Mesendoderm (in vitro differentiated cells): ENCODE measurements around the gene GNAT2.

Experiments
- DNase-seq: peaks from one replicate; pipeline ENCODE4 v3.0.0; 2013
- H2AK5ac ChIP-seq: 2 replicates; pipeline ENCODE4 v1.6.1; 2013; ENCODE audit warnings: low read length, inconsistent platforms
- H2BK120ac ChIP-seq: 2 replicates; pipeline ENCODE4 v1.6.1; 2013; ENCODE audit warnings: low read depth, mild to moderate bottlenecking, low read length, moderate library complexity, mixed read lengths
- H2BK15ac ChIP-seq: replicated peaks from 2 replicates; pipeline ENCODE4 v1.6.1; 2013; ENCODE audit warnings: low read depth, mild to moderate bottlenecking, moderate library complexity
- H2BK5ac ChIP-seq: 2 replicates; pipeline ENCODE4 v1.6.1; 2013; ENCODE audit warnings: low read length, inconsistent platforms
- H3K18ac ChIP-seq: 2 replicates; pipeline ENCODE4 v1.6.1; 2013; ENCODE audit warnings: mild to moderate bottlenecking, low read length, mixed read lengths
- H3K23ac ChIP-seq: one replicate; pipeline ENCODE4 v1.6.1; 2013; ENCODE audit warnings: low read length
- H3K27ac ChIP-seq: 2 replicates; pipeline ENCODE4 v1.5.1; 2013; ENCODE audit warnings: low read depth, mild to moderate bottlenecking, inconsistent platforms, low read length, moderate library complexity
- H3K27me3 ChIP-seq: 2 replicates; pipeline ENCODE4 v1.6.1; 2013; ENCODE audit warnings: low read length, control low read depth, mild to moderate bottlenecking, inconsistent platforms; ENCODE audit not compliant: insufficient read depth, poor library complexity
- H3K36me3 ChIP-seq: 2 replicates; pipeline ENCODE4 v1.6.1; 2013; ENCODE audit warnings: low read length, inconsistent platforms; ENCODE audit not compliant: control insufficient read depth, insufficient read depth
- H3K4ac ChIP-seq: one replicate; pipeline ENCODE4 v1.6.1; 2013; ENCODE audit warnings: low read depth, mild to moderate bottlenecking, low read length, moderate library complexity
- H3K4me1 ChIP-seq: 2 replicates; pipeline ENCODE4 v1.6.1; 2013; ENCODE audit warnings: low read depth, low read length, inconsistent platforms; ENCODE audit not compliant: control insufficient read depth
- H3K4me2 ChIP-seq: 2 replicates; pipeline ENCODE4 v1.6.1; 2013; ENCODE audit warnings: low read length
- H3K4me3 ChIP-seq: 2 replicates; pipeline ENCODE4 v1.5.1; 2013; ENCODE audit warnings: mild to moderate bottlenecking, low read length
- H3K56ac ChIP-seq: one replicate; pipeline ENCODE4 v1.6.1; 2013; ENCODE audit warnings: low read length
- H3K79me1 ChIP-seq: 2 replicates; pipeline ENCODE4 v1.6.1; 2013; ENCODE audit warnings: low read length, inconsistent platforms
- H3K79me2 ChIP-seq: 2 replicates; pipeline ENCODE4 v1.6.1; 2013; ENCODE audit warnings: mild to moderate bottlenecking, low read length; ENCODE audit not compliant: control insufficient read depth, insufficient read depth
- H3K9ac ChIP-seq: 2 replicates; pipeline ENCODE4 v1.6.1; 2013; ENCODE audit warnings: low read length, inconsistent platforms
- H4K5ac ChIP-seq: one replicate; pipeline ENCODE4 v1.6.1; 2013; ENCODE audit warnings: low read length
- H4K8ac ChIP-seq: one replicate; pipeline ENCODE4 v1.6.1; 2013; ENCODE audit warnings: low read depth, mild to moderate bottlenecking, control low read depth, low read length, moderate library complexity
- WGBS: extraction: QIAGEN DNeasy Blood & Tissue Kit; methylation state at CpG from one replicate; pipeline ENCODE4 v1.1.7; 2013; ENCODE audit warnings: low lambda C conversion rate, missing lambda C conversion rate; ENCODE audit not compliant: insufficient coverage; ENCODE audit errors: extremely low coverage; 5-methylcytosine and 5-hydroxymethylcytosine counted together

Gene GNAT2

DNA sequence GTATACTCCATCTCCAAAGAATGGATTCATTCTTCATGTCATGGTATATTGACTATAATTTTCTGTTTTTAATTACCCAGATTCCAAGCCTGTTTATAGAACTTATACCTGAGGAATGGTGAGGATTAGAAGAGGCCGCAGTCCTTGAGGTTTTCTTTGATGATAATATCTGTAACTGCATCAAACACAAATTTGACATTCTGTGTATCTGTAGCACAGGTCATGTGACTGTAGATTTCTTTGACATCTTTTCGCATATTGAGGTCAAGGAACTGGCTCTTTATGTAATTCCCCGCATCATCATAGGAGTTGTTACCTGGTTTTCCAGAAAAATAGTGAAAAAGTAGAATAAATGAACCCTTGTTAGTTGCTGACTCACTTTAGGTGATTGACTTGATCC lies 16.2 kb downstream of the GNAT2 start:
- no peak overlapping the region for H3K4me2 ChIP-seq
- no peak overlapping the region for H2AK5ac ChIP-seq
- no peak overlapping the region for H2BK15ac ChIP-seq
- H4K5ac ChIP-seq = no peak overlapping the region
- no peaks in the 10 kb centered on the region for H3K79me1 ChIP-seq
- H2BK120ac ChIP-seq = no peak overlapping the region
- H3K56ac ChIP-seq = no peak overlapping the region
- no peaks in the 10 kb centered on the region for H3K79me2 ChIP-seq
- no peak overlapping the region for H3K23ac ChIP-seq
- H3K27me3 ChIP-seq = no peaks in the 10 kb centered on the region
- no peak overlapping the region for H3K4me3 ChIP-seq
- H3K18ac ChIP-seq = no peak overlapping the region
- H3K36me3 ChIP-seq = no peaks in the 10 kb centered on the region
- no peak overlapping the region for H3K4ac ChIP-seq
- WGBS = no CpG with 5 or more reads among the region's 3 CpGs
- no peak overlapping the region for H3K9ac ChIP-seq
- no peak overlapping the region for H2BK5ac ChIP-seq
- no peak overlapping the region for H4K8ac ChIP-seq
- DNase-seq = no peak
- no peaks in the 10 kb centered on the region for H3K4me1 ChIP-seq
- H3K27ac ChIP-seq = no peak overlapping the region

DNA sequence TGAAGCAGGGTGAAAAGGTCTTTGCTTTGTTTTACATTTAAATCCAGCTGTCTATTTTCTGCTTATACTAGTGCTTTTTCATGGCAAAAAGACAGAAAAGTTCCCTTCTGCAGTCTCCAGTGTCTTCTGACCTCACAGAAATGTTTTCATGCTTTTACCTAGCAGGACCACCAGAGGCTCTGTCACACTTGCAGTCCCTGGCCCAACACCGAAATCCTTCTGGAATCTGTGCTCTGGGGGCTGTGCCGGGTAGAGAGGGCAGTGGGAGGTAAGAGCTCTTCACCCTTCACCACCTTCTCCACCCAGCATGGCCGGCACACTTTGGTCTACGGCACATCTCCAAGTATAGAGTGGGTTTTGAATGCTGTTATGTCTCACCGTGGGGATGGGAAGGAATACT lies 20.8 kb downstream of the GNAT2 start:
- H3K79me2 ChIP-seq = no peaks in the 10 kb centered on the region
- DNase-seq = peak; percentile 82
- H3K56ac ChIP-seq = no peak overlapping the region
- no peak overlapping the region for H2BK15ac ChIP-seq
- H3K4ac ChIP-seq = no peak overlapping the region
- no peak overlapping the region for H3K27ac ChIP-seq
- no peaks in the 10 kb centered on the region for H3K79me1 ChIP-seq
- no peaks in the 10 kb centered on the region for H3K4me1 ChIP-seq
- no peak overlapping the region for H2AK5ac ChIP-seq
- no peak overlapping the region for H3K23ac ChIP-seq
- no CpG with 5 or more reads among the region's 5 CpGs for WGBS
- H3K9ac ChIP-seq = no peak overlapping the region
- no peak overlapping the region for H3K18ac ChIP-seq
- H2BK120ac ChIP-seq = no peak overlapping the region
- H3K27me3 ChIP-seq = no peaks in the 10 kb centered on the region
- H3K36me3 ChIP-seq = no peaks in the 10 kb centered on the region
- no peak overlapping the region for H2BK5ac ChIP-seq
- H4K8ac ChIP-seq = no peak overlapping the region
- no peak overlapping the region for H4K5ac ChIP-seq
- H3K4me2 ChIP-seq = no peak overlapping the region
- no peak overlapping the region for H3K4me3 ChIP-seq

DNA sequence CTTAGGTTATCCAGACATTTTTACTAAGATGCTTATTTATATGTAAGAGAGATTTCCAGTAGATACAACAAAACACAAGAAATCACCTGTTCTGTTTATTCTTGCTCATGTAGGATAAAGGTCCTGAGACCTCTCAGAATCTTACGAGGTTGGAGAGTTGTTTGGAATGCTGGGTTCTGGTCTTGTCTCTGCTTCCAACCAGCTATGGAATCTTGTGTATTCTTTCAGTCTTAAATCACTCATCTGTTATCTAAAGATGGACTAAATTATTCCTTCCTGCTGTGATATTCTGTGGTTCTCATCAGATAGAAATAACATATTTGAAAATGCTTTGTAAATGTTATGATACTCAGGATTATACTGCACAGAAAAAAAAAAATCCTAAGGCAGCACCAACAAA lies 21.3 kb downstream of the GNAT2 start:
- no CpG with 5 or more reads among the region's 1 CpG for WGBS
- Histone ChIP-seq H3K18ac (no peak overlapping the region), H3K4me2 (no peak overlapping the region), H4K8ac (no peak overlapping the region), H3K79me2 (no peaks in the 10 kb centered on the region), H2AK5ac (no peak overlapping the region), H3K4ac (no peak overlapping the region), H3K23ac (no peak overlapping the region), H2BK5ac (no peak overlapping the region), H3K27me3 (no peaks in the 10 kb centered on the region), H2BK15ac (no peak overlapping the region), H3K9ac (no peak overlapping the region), H2BK120ac (no peak overlapping the region), H4K5ac (no peak overlapping the region), H3K79me1 (no peaks in the 10 kb centered on the region), H3K4me3 (no peak overlapping the region), H3K4me1 (no peaks in the 10 kb centered on the region), H3K56ac (no peak overlapping the region), H3K27ac (no peak overlapping the region), H3K36me3 (no peaks in the 10 kb centered on the region)
- no peak for DNase-seq

DNA sequence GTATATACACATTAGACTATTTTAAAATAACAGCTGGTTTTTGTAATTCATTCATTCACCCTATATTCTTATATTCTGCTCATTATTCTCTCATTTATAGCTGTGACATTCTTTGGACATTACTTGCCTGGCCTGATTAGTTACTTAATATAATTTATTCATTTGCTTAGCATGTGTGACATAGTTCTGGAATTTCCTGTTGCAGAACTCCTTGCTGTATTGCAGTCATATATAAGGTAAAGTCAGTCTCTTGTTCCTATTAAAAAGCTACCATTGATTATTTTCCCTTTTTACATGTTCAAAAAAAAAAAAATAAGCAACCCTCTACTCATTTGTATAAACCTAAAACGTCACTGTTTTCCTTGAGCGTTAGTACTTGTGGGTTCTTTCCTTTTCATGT lies 23.9 kb downstream of the GNAT2 start:
- no peaks in the 10 kb centered on the region for H3K79me2 ChIP-seq
- no peak overlapping the region for H3K56ac ChIP-seq
- H3K27ac ChIP-seq = no peak overlapping the region
- no peak overlapping the region for H2AK5ac ChIP-seq
- no peaks in the 10 kb centered on the region for H3K79me1 ChIP-seq
- no peak overlapping the region for H3K23ac ChIP-seq
- no peak overlapping the region for H4K5ac ChIP-seq
- no peak overlapping the region for H3K18ac ChIP-seq
- no peaks in the 10 kb centered on the region for H3K36me3 ChIP-seq
- no peak overlapping the region for H3K4ac ChIP-seq
- no peak overlapping the region for H2BK120ac ChIP-seq
- H3K4me3 ChIP-seq = no peak overlapping the region
- no peak overlapping the region for H2BK15ac ChIP-seq
- no peak overlapping the region for H4K8ac ChIP-seq
- H3K27me3 ChIP-seq = no peaks in the 10 kb centered on the region
- no peak overlapping the region for H3K9ac ChIP-seq
- DNase-seq = no peak
- WGBS = no CpG with 5 or more reads among the region's 2 CpGs
- no peak overlapping the region for H2BK5ac ChIP-seq
- H3K4me1 ChIP-seq = no peaks in the 10 kb centered on the region
- H3K4me2 ChIP-seq = no peak overlapping the region

DNA sequence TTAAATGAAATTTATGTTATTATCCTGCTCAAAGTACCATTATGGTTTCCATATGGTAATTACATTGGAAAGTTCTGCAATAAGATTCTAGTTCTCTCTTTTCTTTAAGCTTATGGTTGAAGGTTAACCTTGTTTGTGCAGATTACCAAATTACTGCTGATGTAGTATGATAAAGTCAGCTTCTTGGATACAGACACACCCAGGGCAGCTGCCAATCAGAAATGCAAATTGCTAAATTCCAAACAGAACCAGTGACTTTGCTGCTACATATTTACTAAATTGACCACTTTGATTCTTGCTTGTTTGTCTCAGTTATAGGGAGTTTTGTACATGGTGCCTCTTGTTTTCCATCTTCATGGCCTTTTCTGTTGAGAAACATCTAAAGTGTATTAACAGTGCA lies 26.5 kb downstream of the GNAT2 start:
- Histone ChIP-seq H3K4me1 (no peaks in the 10 kb centered on the region), H3K18ac (no peak overlapping the region), H3K27ac (no peak overlapping the region), H2BK15ac (no peak overlapping the region), H3K23ac (no peak overlapping the region), H3K4me3 (no peak overlapping the region), H3K4me2 (no peak overlapping the region), H2AK5ac (no peak overlapping the region), H4K5ac (no peak overlapping the region), H4K8ac (no peak overlapping the region), H2BK120ac (no peak overlapping the region), H3K79me1 (no peaks in the 10 kb centered on the region), H3K27me3 (no peaks in the 10 kb centered on the region), H3K79me2 (no peaks in the 10 kb centered on the region), H3K36me3 (no peaks in the 10 kb centered on the region), H2BK5ac (no peak overlapping the region), H3K9ac (no peak overlapping the region), H3K4ac (no peak overlapping the region), H3K56ac (no peak overlapping the region)
- DNase-seq = no peak

DNA sequence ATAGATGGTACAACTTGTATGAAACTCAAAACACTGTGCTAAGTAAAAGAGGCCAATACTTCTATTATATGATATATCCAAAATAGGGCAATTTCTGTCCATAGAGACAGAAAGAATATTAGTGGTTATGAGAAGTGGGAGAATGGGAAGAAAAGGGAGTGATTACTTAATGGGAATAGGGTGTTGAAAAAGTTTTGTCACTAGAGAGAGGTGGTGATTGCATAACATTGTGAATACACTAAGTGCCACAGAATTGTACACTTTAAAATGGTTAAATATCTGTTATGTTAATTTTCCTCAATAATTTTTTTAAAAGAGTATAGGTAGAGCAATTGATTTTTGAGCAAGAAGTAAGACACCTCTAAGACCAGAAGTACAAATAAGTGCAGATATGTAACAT lies 29.7 kb downstream of the GNAT2 start:
- H2BK15ac ChIP-seq = no peak overlapping the region
- H3K79me1 ChIP-seq = no peaks in the 10 kb centered on the region
- no peak overlapping the region for H3K27ac ChIP-seq
- no peak overlapping the region for H3K23ac ChIP-seq
- H4K8ac ChIP-seq = no peak overlapping the region
- no peak overlapping the region for H2BK5ac ChIP-seq
- no peaks in the 10 kb centered on the region for H3K36me3 ChIP-seq
- H3K18ac ChIP-seq = no peak overlapping the region
- no peak overlapping the region for H3K4me3 ChIP-seq
- no peaks in the 10 kb centered on the region for H3K4me1 ChIP-seq
- no peak overlapping the region for H3K4ac ChIP-seq
- no peak for DNase-seq
- no peak overlapping the region for H2AK5ac ChIP-seq
- H2BK120ac ChIP-seq = no peak overlapping the region
- H3K27me3 ChIP-seq = no peaks in the 10 kb centered on the region
- H3K9ac ChIP-seq = no peak overlapping the region
- no peaks in the 10 kb centered on the region for H3K79me2 ChIP-seq
- H4K5ac ChIP-seq = no peak overlapping the region
- H3K4me2 ChIP-seq = no peak overlapping the region
- no peak overlapping the region for H3K56ac ChIP-seq
